Measurements from ENCODE around the gene USP32.

Gene USP32

DNA sequence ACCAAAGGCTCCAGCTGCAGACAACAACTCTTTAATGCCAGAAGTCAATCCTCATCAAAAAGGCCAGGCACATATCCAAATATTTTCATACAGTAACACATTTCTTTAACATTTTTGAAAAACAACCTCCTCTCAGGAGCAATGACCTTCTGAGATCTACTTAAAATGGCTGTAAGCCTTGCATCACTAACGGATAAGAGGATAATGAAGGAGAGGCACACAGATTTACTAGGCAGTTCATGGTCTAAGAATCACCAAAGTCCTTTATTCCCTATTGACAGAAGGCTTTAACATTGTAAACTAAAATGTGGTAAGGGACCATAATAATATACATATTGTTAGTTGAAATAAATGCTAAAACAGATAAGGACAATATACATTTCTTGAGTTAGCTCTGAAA lies 114.7 kb downstream of the USP32 start:
- Histone ChIP-seq H3K18ac (ENCODE audit: low read depth in 1 of 2, low read length in 2 of 2) (no peak overlapping the region), H4K8ac (ENCODE audit: low read length) (no peak overlapping the region), H3K27me3 (ENCODE audit: control insufficient read depth in 1 of 2, insufficient read depth in 1 of 2, low read length in 2 of 2) (no peaks in the 10 kb centered on the region), H2BK120ac (ENCODE audit: low read depth, low read length) (no peak overlapping the region), H3K9me3 (ENCODE audit: control insufficient read depth, low read length) (no peaks in the 10 kb centered on the region), H4K91ac (ENCODE audit: low read length) (no peak overlapping the region), H3K4me1 (ENCODE audit: control insufficient read depth, insufficient read depth, low read depth, low read length) (no peaks in the 10 kb centered on the region), H3K4ac (ENCODE audit: low read depth in 1 of 2, low read length in 2 of 2) (no peak overlapping the region), H2BK15ac (ENCODE audit: low read depth, poor library complexity, severe bottlenecking) (no peak overlapping the region), H3K4me2 (ENCODE audit: low read length, poor library complexity, severe bottlenecking) (no peak overlapping the region), H3K36me3 (ENCODE audit: control insufficient read depth in 1 of 2, insufficient read depth in 2 of 2, low read depth in 1 of 2, low read length in 2 of 2) (peaks cover 0 to 3% of the 10 kb centered on the region in 2 experiments), H2BK12ac (ENCODE audit: low read length in 2 of 2) (no peak overlapping the region), H3K9ac (ENCODE audit: low read length) (no peak overlapping the region), H3K23ac (ENCODE audit: low read length in 2 of 2) (no peak overlapping the region), H3K4me3 (ENCODE audit: insufficient read depth in 1 of 2, low read depth in 1 of 2, low read length in 2 of 2) (no peak overlapping the region), H3K79me1 (replicated peaks; ENCODE audit: low read length, poor library complexity, severe bottlenecking) (peaks cover 14% of the 10 kb centered on the region), H2BK5ac (ENCODE audit: low read depth, low read length, poor library complexity, severe bottlenecking) (no peak overlapping the region), H2AFZ (ENCODE audit: low read depth, low read length) (no peak overlapping the region), H3K14ac (ENCODE audit: low read length in 2 of 2) (no peak overlapping the region), H3K27ac (ENCODE audit: low read length, poor library complexity, severe bottlenecking) (no peak overlapping the region), H2AK5ac (ENCODE audit: low read length, severe bottlenecking) (no peak overlapping the region)
- no peak for DNase-seq
- 100% methylated on average over 1 of the region's 1 CpG for WGBS

DNA sequence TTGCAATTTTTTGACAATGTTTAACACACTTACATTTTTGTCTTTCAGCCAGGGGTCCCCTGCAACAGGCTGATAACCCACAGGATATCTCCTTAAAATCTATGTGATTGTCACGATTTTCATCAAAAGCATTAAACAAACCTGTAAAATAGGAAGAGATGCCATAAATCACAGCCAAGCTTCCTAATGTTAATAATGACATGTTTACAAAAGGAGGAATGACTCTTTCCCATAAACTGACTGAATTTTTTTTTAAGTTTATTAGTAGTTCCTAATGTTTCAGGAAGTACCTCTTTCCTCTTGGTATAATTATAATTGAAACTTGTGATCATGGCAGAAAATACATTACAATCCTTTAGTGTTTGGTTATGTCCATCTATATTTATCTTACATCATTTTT lies 122.5 kb downstream of the USP32 start:
- H3K9ac ChIP-seq (ENCODE audit: low read length) = no peak overlapping the region
- H2AK5ac ChIP-seq (ENCODE audit: low read length, severe bottlenecking) = no peak overlapping the region
- no peak overlapping the region for H3K4me3 ChIP-seq (ENCODE audit: insufficient read depth in 1 of 2, low read depth in 1 of 2, low read length in 2 of 2)
- no peak overlapping the region for H2BK120ac ChIP-seq (ENCODE audit: low read depth, low read length)
- H3K23ac ChIP-seq (ENCODE audit: low read length in 2 of 2) = no peak overlapping the region
- H4K8ac ChIP-seq (ENCODE audit: low read length) = no peak overlapping the region
- no peaks in the 10 kb centered on the region for H3K27me3 ChIP-seq (ENCODE audit: control insufficient read depth in 1 of 2, insufficient read depth in 1 of 2, low read length in 2 of 2)
- H2BK12ac ChIP-seq (ENCODE audit: low read length in 2 of 2) = no peak overlapping the region
- DNase-seq = no peak
- no CpG with 5 or more reads among the region's 1 CpG for WGBS
- no peaks in the 10 kb centered on the region for H3K4me1 ChIP-seq (ENCODE audit: control insufficient read depth, insufficient read depth, low read depth, low read length)
- H3K36me3 ChIP-seq (ENCODE audit: control insufficient read depth in 1 of 2, insufficient read depth in 2 of 2, low read depth in 1 of 2, low read length in 2 of 2) = peaks cover 7 to 38% of the 10 kb centered on the region in 2 experiments
- H3K9me3 ChIP-seq (ENCODE audit: control insufficient read depth, low read length) = no peaks in the 10 kb centered on the region
- no peak overlapping the region for H2BK5ac ChIP-seq (ENCODE audit: low read depth, low read length, poor library complexity, severe bottlenecking)
- H3K18ac ChIP-seq (ENCODE audit: low read depth in 1 of 2, low read length in 2 of 2) = no peak overlapping the region
- no peak overlapping the region for H2AFZ ChIP-seq (ENCODE audit: low read depth, low read length)
- no peak overlapping the region for H4K91ac ChIP-seq (ENCODE audit: low read length)
- no peak overlapping the region for H3K27ac ChIP-seq (ENCODE audit: low read length, poor library complexity, severe bottlenecking)
- no peak overlapping the region for H2BK15ac ChIP-seq (ENCODE audit: low read depth, poor library complexity, severe bottlenecking)
- peaks cover 15% of the 10 kb centered on the region for H3K79me1 ChIP-seq (replicated peaks; ENCODE audit: low read length, poor library complexity, severe bottlenecking)
- H3K4ac ChIP-seq (ENCODE audit: low read depth in 1 of 2, low read length in 2 of 2) = no peak overlapping the region
- no peak overlapping the region for H3K4me2 ChIP-seq (ENCODE audit: low read length, poor library complexity, severe bottlenecking)
- H3K14ac ChIP-seq (ENCODE audit: low read length in 2 of 2) = no peak overlapping the region

DNA sequence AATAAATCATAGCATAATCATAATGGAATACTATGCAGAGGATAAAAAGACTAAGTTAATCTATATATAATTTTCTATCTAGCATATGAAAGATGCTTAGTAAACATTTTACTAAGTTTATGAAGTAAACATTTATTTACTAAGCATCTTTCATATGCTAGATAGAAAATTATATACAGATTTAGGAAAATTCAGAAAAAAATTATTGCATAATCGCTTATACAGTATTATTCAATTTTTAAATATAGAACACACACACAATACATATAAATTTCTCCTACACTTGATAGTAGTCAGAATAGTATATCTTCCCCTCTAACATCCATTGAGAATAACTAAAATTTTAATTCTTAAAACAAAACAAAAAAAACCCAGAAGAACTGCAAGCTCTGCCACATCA lies 131.4 kb downstream of the USP32 start:
- DNase-seq = no peak
- H3K27me3 ChIP-seq (ENCODE audit: control insufficient read depth in 1 of 2, insufficient read depth in 1 of 2, low read length in 2 of 2) = no peaks in the 10 kb centered on the region
- no peaks in the 10 kb centered on the region for H3K9me3 ChIP-seq (ENCODE audit: control insufficient read depth, low read length)
- no peak overlapping the region for H3K27ac ChIP-seq (ENCODE audit: low read length, poor library complexity, severe bottlenecking)
- no peak overlapping the region for H3K4me3 ChIP-seq (ENCODE audit: insufficient read depth in 1 of 2, low read depth in 1 of 2, low read length in 2 of 2)
- no peak overlapping the region for H2AFZ ChIP-seq (ENCODE audit: low read depth, low read length)
- H2BK12ac ChIP-seq (ENCODE audit: low read length in 2 of 2) = no peak overlapping the region
- no peak overlapping the region for H4K91ac ChIP-seq (ENCODE audit: low read length)
- H3K9ac ChIP-seq (ENCODE audit: low read length) = no peak overlapping the region
- H3K4me2 ChIP-seq (ENCODE audit: low read length, poor library complexity, severe bottlenecking) = no peak overlapping the region
- H3K18ac ChIP-seq (ENCODE audit: low read depth in 1 of 2, low read length in 2 of 2) = no peak overlapping the region
- no peak overlapping the region for H3K23ac ChIP-seq (ENCODE audit: low read length in 2 of 2)
- H2BK5ac ChIP-seq (ENCODE audit: low read depth, low read length, poor library complexity, severe bottlenecking) = no peak overlapping the region
- no peak overlapping the region for H2BK120ac ChIP-seq (ENCODE audit: low read depth, low read length)
- no peaks in the 10 kb centered on the region for H3K4me1 ChIP-seq (ENCODE audit: control insufficient read depth, insufficient read depth, low read depth, low read length)
- H2BK15ac ChIP-seq (ENCODE audit: low read depth, poor library complexity, severe bottlenecking) = no peak overlapping the region
- no peak overlapping the region for H3K14ac ChIP-seq (ENCODE audit: low read length in 2 of 2)
- WGBS = 100% methylated on average over 1 of the region's 1 CpG
- no peak overlapping the region for H2AK5ac ChIP-seq (ENCODE audit: low read length, severe bottlenecking)
- H3K4ac ChIP-seq (ENCODE audit: low read depth in 1 of 2, low read length in 2 of 2) = no peak overlapping the region
- H3K36me3 ChIP-seq (ENCODE audit: control insufficient read depth in 1 of 2, insufficient read depth in 2 of 2, low read depth in 1 of 2, low read length in 2 of 2) = peaks cover 7 to 78% of the 10 kb centered on the region in 2 experiments
- peaks cover 7% of the 10 kb centered on the region for H3K79me1 ChIP-seq (replicated peaks; ENCODE audit: low read length, poor library complexity, severe bottlenecking)
- no peak overlapping the region for H4K8ac ChIP-seq (ENCODE audit: low read length)

DNA sequence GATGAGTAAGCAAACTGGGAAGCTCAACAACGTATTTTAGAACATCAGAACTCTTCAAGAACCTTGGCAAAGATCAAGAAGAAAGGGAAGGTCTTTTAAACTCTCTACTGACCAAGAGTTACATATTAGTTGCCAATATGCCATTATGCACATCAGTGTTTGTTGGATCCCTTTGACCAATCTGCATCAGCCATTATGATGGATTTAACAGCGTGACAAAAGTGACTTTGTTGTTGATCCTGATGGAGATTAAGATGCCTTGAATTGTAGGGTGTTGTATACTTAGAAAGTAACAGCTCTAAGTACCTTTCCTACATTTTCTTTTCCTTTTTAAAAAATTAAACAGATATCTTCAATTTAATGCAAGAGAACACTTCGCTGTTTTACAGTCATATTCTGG lies 133.6 kb downstream of the USP32 start:
- Histone ChIP-seq H3K27ac (ENCODE audit: low read length, poor library complexity, severe bottlenecking) (no peak overlapping the region), H2BK12ac (ENCODE audit: low read length in 2 of 2) (no peak overlapping the region), H2AFZ (ENCODE audit: low read depth, low read length) (no peak overlapping the region), H3K9ac (ENCODE audit: low read length) (no peak overlapping the region), H3K36me3 (ENCODE audit: control insufficient read depth in 1 of 2, insufficient read depth in 2 of 2, low read depth in 1 of 2, low read length in 2 of 2) (peaks cover 6 to 72% of the 10 kb centered on the region in 2 experiments), H3K9me3 (ENCODE audit: control insufficient read depth, low read length) (no peaks in the 10 kb centered on the region), H3K4me1 (ENCODE audit: control insufficient read depth, insufficient read depth, low read depth, low read length) (no peaks in the 10 kb centered on the region), H3K4me2 (ENCODE audit: low read length, poor library complexity, severe bottlenecking) (no peak overlapping the region), H3K79me1 (replicated peaks; ENCODE audit: low read length, poor library complexity, severe bottlenecking) (peaks cover 8% of the 10 kb centered on the region), H3K14ac (ENCODE audit: low read length in 2 of 2) (no peak overlapping the region), H2BK5ac (ENCODE audit: low read depth, low read length, poor library complexity, severe bottlenecking) (no peak overlapping the region), H3K4ac (ENCODE audit: low read depth in 1 of 2, low read length in 2 of 2) (no peak overlapping the region), H3K23ac (ENCODE audit: low read length in 2 of 2) (no peak overlapping the region), H2BK15ac (ENCODE audit: low read depth, poor library complexity, severe bottlenecking) (no peak overlapping the region), H4K8ac (ENCODE audit: low read length) (no peak overlapping the region), H4K91ac (ENCODE audit: low read length) (no peak overlapping the region), H3K27me3 (ENCODE audit: control insufficient read depth in 1 of 2, insufficient read depth in 1 of 2, low read length in 2 of 2) (no peaks in the 10 kb centered on the region), H2AK5ac (ENCODE audit: low read length, severe bottlenecking) (no peak overlapping the region), H2BK120ac (ENCODE audit: low read depth, low read length) (no peak overlapping the region), H3K4me3 (ENCODE audit: insufficient read depth in 1 of 2, low read depth in 1 of 2, low read length in 2 of 2) (no peak overlapping the region), H3K18ac (ENCODE audit: low read depth in 1 of 2, low read length in 2 of 2) (no peak overlapping the region)
- WGBS = 100% methylated on average over 1 of the region's 3 CpGs
- no peak for DNase-seq

Data from mesenchymal stem cell (in vitro differentiated cells and primary cell).